ENCODE measurements around the gene TOMM5.
"Not testable (repeated sequence)": the region's sequence is repeated elsewhere in the genome, so short reads cannot be mapped to it uniquely, and the experiment has no call there.

Gene TOMM5

GRCh38 chr9:37611961-37612360 is 19.6 kb upstream of the TOMM5 start:
- DNase-seq (ENCODE audit: extremely low read depth in 1 of 2, low read depth in 1 of 2): no peak

GRCh38 chr9:37611014-37611413 is 18.6 kb upstream of the TOMM5 start:
- DNase-seq (ENCODE audit: extremely low read depth in 1 of 2, low read depth in 1 of 2): no peak

- DNase-seq (ENCODE audit: extremely low read depth in 1 of 2, low read depth in 1 of 2): no peak
Observed at GRCh38 chr9:37609735-37610397, 17.5 kb upstream of the TOMM5 start.

GRCh38 chr9:37608250-37608649 is 15.9 kb upstream of the TOMM5 start:
- no peak for DNase-seq (ENCODE audit: extremely low read depth in 1 of 2, low read depth in 1 of 2)

- DNase-seq (ENCODE audit: extremely low read depth in 1 of 2, low read depth in 1 of 2): no peak
Observed at GRCh38 chr9:37604296-37604695, 11.9 kb upstream of the TOMM5 start.

GRCh38 chr9:37602817-37603216 is 10.4 kb upstream of the TOMM5 start:
- DNase-seq (ENCODE audit: extremely low read depth in 1 of 2, low read depth in 1 of 2): no peak

GRCh38 chr9:37602061-37602460 is 9.7 kb upstream of the TOMM5 start:
- not testable (repeated sequence) for DNase-seq (ENCODE audit: extremely low read depth in 1 of 2, low read depth in 1 of 2)

GRCh38 chr9:37596504-37596903 is 4.1 kb upstream of the TOMM5 start:
- DNase-seq (ENCODE audit: extremely low read depth in 1 of 2, low read depth in 1 of 2): no peak

- no peak for DNase-seq (ENCODE audit: extremely low read depth in 1 of 2, low read depth in 1 of 2)
Observed at GRCh38 chr9:37593883-37594448, 1.6 kb upstream of the TOMM5 start.

- no peak for DNase-seq (ENCODE audit: extremely low read depth in 1 of 2, low read depth in 1 of 2)
Observed at GRCh38 chr9:37587521-37587920, 4.9 kb downstream of the TOMM5 start.

- DNase-seq (ENCODE audit: extremely low read depth in 1 of 2, low read depth in 1 of 2): no peak
Observed at GRCh38 chr9:37583522-37584121, 8.8 kb downstream of the TOMM5 start.

GRCh38 chr9:37582548-37583157 is 9.7 kb downstream of the TOMM5 start:
- no peak for DNase-seq (ENCODE audit: extremely low read depth in 1 of 2, low read depth in 1 of 2)

GRCh38 chr9:37575921-37576721 is 16.3 kb downstream of the TOMM5 start, which contains the start of gene FBXO10:
Gene FBXO10 (minus strand): TSS chr9:37576380. CDS start chr9:37541768, 34,612 bp downstream.
- peak; percentile 11 to 25 for DNase-seq (ENCODE audit: extremely low read depth in 1 of 2, low read depth in 1 of 2)

- DNase-seq (ENCODE audit: extremely low read depth in 1 of 2, low read depth in 1 of 2): no peak
Observed at GRCh38 chr9:37575511-37575914, 16.9 kb downstream of the TOMM5 start.

- DNase-seq (ENCODE audit: extremely low read depth in 1 of 2, low read depth in 1 of 2): no peak
Observed at GRCh38 chr9:37575001-37575400, 17.4 kb downstream of the TOMM5 start.

- DNase-seq (ENCODE audit: extremely low read depth in 1 of 2, low read depth in 1 of 2): no peak
Observed at GRCh38 chr9:37574241-37574721, 18.1 kb downstream of the TOMM5 start.

GRCh38 chr9:37571282-37571681 is 21.1 kb downstream of the TOMM5 start:
- DNase-seq (ENCODE audit: extremely low read depth in 1 of 2, low read depth in 1 of 2): no peak

- DNase-seq (ENCODE audit: extremely low read depth in 1 of 2, low read depth in 1 of 2): no peak
Observed at GRCh38 chr9:37566716-37567115, 25.7 kb downstream of the TOMM5 start.

GRCh38 chr9:37565661-37566618 is 26.5 kb downstream of the TOMM5 start:
- no peak for DNase-seq (ENCODE audit: extremely low read depth in 1 of 2, low read depth in 1 of 2)

- no peak for DNase-seq (ENCODE audit: extremely low read depth in 1 of 2, low read depth in 1 of 2)
Observed at GRCh38 chr9:37564916-37565315, 27.5 kb downstream of the TOMM5 start.

Measured in stimulated activated CD8-positive, alpha-beta memory T cell treated with anti-CD3 and anti-CD28 coated beads, Interleukin-7, amount 100 ng/mL, for 48 hours (primary cell).